GM12872 (cell line): ENCODE measurements around the gene PRR27.

Experiments used
- CTCF ChIP-seq: IDR thresholded peaks from 3 replicates; pipeline ENCODE4 v1.5.1; 2011; ENCODE audit warnings: low read depth, mild to moderate bottlenecking, low read length, moderate library complexity; ENCODE audit not compliant: insufficient read depth

The PRR27 gene

GRCh38 chr4:70152088-70152487 is 1.9 kb upstream of the PRR27 start:
- TF ChIP-seq CTCF: no peak

GRCh38 chr4:70158576-70158975 is 4.5 kb downstream of the PRR27 start:
- TF ChIP-seq CTCF: no peak

GRCh38 chr4:70177090-70177489 is 23.1 kb downstream of the PRR27 start:
- no peak for TF ChIP-seq CTCF

- no peak for TF ChIP-seq CTCF
Observed at GRCh38 chr4:70178075-70178660, 24.1 kb downstream of the PRR27 start.

- TF ChIP-seq CTCF: no peak
Observed at GRCh38 chr4:70179811-70180210, 25.8 kb downstream of the PRR27 start.

GRCh38 chr4:70181864-70182263 is 27.8 kb downstream of the PRR27 start:
- TF ChIP-seq CTCF: no peak

- TF ChIP-seq CTCF: no peak
Observed at GRCh38 chr4:70182517-70183167, 28.6 kb downstream of the PRR27 start.
